ENCODE data around the gene SENP5.
"Not testable (repeated sequence)": the region's sequence is repeated elsewhere in the genome, so short reads cannot be mapped to it uniquely, and the experiment has no call there.

Gene SENP5, protein sequence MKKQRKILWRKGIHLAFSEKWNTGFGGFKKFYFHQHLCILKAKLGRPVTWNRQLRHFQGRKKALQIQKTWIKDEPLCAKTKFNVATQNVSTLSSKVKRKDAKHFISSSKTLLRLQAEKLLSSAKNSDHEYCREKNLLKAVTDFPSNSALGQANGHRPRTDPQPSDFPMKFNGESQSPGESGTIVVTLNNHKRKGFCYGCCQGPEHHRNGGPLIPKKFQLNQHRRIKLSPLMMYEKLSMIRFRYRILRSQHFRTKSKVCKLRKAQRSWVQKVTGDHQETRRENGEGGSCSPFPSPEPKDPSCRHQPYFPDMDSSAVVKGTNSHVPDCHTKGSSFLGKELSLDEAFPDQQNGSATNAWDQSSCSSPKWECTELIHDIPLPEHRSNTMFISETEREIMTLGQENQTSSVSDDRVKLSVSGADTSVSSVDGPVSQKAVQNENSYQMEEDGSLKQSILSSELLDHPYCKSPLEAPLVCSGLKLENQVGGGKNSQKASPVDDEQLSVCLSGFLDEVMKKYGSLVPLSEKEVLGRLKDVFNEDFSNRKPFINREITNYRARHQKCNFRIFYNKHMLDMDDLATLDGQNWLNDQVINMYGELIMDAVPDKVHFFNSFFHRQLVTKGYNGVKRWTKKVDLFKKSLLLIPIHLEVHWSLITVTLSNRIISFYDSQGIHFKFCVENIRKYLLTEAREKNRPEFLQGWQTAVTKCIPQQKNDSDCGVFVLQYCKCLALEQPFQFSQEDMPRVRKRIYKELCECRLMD

DNA sequence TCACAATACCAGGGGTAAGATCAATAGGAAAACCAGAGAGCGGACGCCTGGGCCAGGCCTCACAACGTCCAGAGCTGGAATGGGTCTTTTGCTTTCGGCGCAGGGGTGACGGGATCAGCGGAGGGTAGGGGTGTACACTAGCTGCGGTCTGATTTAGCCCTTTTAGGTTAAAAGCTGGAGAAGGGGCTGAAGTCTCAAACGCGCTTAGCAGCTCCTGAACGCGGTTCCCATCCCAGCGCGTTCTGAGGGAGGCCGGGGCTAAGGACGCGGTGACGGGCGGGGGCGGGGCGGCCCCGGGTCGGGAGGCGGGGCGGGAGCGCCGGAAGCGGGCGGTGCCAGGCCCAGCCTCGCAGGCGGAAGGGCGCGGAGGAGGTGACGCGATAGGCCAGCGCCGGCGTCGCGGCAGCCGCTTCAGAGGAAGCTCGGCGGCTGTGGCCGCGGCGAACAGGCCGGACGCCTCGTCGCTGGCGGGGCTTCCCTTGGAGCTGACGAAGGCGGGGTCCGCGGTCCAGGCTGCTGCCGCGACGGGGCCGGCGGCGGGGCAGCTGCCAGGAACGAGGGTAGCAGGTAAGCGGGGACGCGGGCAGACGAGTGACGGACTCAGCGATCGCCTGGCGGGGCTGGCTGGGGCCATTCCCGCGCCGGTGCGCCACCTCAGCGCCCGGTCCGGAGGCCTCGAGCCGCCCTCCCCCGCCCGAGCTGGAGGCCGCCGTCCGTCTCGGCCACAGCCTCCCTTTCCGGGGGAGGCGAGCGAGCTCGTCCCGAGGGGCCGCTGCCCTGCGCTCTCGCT is at the start of gene SENP5:
Gene SENP5 (plus strand): TSS at position 414 of the 790 bp plus-strand sequence. CDS start 17,262 bp downstream, outside the sequence.
- DNase-seq (ENCODE audit: low read depth in 1 of 2, low spot score in 1 of 2): peak; percentile 80 to 88

DNA sequence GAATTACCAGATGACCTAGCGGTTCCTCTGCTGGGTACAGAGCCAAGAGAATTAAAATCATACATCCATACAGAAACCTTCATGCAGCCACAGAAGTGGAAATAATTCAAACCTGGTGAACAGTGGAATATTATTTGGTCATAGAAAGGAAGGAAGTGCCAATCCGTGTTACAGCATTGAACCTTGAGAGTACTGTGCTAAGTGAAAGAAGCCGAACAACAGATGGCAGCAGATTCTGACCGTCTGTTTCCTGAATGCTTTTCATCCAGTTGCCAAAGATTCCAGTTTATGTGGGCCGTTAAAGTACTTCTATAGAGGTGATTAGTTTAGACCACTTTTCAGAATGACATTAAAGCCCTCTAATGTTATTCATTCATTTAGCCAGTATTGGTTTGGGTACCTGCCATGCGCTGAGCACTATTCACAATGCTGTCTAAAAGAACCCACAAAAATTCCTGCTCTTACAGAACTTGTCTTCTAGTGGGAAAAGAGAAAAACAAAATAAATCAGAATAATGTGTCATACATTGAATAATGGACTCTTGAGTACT is 45.8 kb upstream of the SENP5 start:
- no peak for DNase-seq (ENCODE audit: low read depth in 1 of 2, low spot score in 1 of 2)

DNA sequence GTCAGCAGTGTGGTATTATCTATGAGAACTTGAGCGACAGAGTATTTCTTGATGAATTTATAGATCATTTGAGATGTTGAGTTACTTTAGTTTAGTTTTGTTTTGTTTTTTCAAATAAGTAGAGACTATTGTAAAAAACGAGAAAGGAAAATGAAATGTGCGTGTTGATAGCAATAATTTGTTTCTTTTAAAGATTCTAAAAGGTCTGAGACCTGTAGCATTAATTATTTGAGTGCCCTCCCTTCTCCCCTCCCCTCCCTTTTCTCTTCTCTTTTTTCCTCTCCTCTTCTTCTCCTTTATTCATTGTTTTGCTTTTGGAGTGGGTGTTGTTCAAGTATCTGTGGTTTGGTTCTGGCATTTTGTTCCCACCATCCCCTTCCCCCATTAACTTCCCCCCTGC is 38.1 kb upstream of the SENP5 start:
- DNase-seq (ENCODE audit: low read depth in 1 of 2, low spot score in 1 of 2): not testable (repeated sequence)

DNA sequence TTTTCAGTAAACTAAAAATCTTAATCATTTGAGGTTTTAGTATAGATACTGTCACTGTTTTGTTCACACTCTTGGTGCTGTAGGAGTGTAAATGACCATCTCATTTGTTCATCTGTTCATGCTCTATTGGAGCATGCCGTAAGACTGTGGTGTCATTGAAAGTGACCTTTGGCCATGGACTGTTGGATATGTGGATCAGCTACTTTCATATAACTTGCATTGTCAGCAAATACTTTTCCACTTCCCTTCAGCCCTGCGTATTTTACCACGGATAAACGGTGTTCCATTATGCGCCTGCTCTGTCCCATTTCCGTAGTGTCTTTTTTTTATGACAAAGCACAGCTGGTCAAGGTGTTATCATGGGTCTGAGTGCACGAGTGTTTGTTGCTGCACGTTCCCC is 32.6 kb upstream of the SENP5 start:
- DNase-seq (ENCODE audit: low read depth in 1 of 2, low spot score in 1 of 2): no peak

DNA sequence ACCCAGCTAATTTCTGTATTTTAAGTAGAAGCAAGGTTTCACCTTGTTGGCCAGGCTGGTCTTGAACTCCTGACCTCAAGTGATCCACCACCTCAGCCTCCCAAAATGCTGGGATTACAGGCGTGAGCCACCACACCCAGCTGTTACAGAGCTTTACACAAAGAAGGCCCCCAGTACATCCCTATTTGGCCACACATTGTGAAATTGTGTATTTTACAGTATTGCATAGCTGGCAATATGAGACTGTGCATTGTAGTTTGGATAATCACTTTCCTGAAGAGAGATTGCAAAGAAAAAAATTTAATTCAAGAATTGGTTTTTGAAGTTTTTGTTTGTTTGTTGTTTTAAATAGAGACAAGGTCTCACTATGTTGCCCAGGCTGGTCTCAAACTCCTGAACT is 31.1 kb upstream of the SENP5 start:
- DNase-seq (ENCODE audit: low read depth in 1 of 2, low spot score in 1 of 2): not testable (repeated sequence)

DNA sequence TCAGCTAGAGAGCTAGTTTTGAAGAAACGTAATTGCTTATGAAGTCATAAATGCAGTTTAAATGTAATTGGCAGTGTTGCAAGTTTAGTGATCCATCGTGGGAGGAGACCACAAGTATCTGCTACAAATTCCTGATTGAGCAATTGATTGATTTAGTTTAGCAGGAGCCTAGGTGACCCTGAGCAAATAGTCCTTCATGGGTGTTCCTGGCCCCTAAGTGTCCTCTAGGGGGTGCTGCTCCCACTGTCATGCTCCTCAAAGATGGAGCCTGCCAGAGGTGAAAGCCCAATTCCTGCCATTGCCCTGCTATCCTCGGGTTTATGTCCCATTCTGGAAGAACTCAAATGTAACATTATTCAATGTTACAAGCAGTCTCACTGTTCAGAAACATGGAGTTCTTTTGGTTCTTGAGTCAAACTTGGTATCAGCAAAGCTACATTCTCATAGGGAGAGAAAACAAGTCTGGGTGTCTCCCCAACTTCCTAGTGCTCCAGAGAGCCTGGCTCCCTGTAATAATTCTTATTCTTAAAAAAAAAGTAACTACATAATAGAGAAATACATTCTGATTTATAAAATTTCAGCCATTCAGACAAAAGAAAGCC is 29.8 kb upstream of the SENP5 start:
- peak; percentile 32 to 45 for DNase-seq (ENCODE audit: low read depth in 1 of 2, low spot score in 1 of 2)

DNA sequence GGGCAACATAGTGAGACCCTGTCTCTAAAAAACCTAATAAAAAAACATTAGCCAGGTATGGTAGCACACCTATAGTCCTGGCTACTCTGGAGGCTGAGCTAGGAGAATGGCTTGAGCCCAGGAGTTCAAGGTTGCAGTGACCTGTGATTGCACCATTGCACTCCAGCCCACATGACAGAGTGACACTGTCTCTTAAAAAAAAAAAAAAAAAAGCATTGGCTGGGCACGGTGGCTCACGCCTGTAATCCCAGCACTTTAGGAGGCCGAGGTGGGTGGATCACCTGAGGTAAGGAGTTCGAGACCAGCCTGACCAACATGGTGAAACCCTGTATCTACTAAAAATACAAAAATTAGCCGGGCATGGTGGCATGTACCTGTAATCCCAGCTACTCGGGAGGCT is 28.4 kb upstream of the SENP5 start:
- not testable (repeated sequence) for DNase-seq (ENCODE audit: low read depth in 1 of 2, low spot score in 1 of 2)

DNA sequence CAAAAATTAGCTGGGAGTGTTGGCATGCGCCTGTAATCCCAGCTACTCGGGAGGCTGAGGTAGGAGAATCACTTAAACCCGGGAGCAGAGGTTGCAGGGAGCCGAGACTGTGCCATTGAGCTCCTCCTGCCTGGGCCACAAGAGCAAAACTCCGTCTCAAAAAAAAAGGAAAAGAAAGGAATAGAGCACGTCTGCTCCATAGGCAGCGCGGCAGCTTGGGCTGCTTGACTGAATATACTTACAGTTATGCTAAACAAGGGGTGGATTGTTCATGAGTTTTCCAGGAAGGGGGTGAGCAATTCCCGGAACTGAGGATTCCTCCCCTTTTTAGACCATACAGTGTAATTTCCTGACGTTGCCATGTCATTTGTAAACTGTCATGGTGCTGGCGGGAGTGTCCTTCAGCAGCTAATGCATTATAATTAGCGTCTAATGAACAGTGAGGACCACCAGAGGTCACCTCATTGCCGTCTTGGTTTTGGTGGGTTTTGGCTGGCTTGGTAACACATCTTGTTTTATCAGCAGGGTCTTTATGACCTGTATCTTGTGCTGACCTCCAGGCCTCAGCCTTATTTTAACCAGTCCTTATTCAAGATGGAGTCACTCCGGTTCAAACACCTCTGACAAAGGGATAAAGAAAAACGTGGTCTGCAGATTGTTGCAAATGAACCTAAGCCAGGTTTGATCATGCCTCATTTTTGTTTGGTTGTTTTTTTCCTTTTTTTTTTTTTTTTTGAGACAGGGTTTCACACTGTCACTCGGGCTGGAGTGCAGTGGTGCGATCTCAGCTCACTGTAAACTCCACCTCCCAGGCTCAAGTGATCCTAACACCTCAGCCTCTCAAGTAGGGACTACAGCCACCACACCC is 24.9 kb upstream of the SENP5 start:
- DNase-seq (ENCODE audit: low read depth in 1 of 2, low spot score in 1 of 2): no peak

DNA sequence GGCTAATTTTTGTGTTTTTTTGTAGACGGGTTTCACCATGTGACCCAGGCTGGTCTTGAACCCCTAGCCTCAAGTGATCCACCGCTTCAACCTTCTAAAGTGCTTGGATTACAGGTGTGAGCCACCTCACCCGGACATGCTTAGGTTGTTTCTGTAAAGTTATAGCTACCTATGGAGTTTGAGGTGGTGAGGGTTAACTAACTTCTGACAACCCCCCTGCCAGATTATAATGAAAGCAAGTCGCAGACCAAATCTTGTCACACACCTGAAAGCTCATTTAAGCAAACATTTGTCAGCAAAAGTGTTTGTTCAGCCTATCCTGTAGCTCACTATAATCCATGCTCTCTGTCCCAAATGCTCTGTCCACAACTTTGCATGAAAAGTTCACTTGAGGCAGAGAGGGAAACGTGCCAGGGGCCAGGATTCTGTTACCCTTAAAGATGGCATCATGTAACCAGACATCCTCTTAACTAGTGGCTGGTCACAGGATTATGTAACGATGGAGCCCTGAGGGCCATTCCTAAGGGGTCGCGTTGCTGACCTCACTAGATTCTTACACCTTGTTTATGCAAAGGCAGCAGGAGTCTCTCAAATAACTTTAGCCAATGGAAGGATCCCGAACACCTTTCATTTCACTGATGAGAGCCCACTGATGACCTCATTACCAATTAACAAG is 24.1 kb upstream of the SENP5 start:
- no peak for DNase-seq (ENCODE audit: low read depth in 1 of 2, low spot score in 1 of 2)

DNA sequence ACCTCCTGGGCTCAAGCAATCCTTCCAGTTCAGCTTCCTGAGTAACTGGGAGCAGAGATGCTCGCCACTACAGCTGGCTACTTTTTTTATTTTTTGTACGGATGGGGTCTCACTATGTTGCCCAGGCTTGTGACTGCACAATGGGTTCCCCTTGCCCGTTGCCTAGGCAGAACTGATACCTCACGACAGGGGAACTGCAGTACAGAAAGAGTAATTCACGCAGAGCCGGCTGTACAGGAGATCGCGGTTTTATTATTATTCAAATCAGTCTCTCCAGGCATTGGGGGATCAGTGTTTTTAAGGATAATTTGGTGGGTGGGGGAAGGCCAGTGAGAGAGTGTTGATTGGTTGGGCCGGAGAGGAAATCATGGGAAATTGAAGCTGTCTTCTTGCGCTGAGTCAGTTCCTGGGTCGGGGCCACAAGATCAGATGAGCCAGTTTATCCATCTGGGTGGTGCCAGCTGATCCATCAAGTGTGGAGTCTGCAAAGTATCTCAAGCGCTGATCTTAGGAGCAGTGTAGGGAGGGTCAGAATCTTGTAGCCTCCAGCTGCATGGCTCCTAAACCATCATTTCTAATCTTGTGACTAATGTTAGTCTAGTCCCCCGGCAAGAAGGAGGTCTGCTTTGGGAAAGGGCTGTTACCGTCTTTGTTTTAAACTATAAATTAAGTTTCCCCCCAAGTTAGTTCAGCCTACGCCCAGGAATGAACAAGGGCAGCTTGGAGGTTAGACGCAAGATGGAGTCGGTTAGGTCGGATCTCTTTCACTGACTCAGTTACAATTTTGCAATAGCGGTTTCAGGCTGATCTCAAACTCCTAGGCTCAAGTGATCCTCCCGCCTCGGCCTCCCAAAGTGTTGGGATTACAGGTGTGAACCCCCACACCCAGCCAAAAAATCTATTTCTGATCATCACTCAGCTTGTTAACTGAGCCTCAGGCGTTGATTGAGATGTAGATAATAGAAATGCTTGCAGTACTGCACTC is 23.2 kb upstream of the SENP5 start:
- DNase-seq (ENCODE audit: low read depth in 1 of 2, low spot score in 1 of 2): not testable (repeated sequence)

DNA sequence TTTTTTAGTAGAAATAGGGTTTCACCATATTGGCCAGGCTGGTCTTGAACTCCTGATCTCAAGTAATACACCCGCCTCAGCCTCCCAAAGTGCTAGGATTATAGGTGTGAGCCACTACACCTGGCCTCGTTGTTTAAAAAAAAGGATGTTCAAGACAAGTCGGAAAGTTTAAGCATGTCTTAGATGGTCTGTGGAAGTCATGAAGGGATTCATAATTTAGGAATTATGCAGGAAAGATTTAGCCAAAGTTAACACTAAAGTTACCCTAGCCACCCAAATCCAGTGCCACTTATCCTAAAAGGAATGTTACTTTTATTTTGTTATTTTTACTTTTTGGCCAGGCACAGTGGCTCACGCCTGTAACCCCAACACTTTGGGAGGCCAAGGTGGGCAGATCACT is 19.3 kb upstream of the SENP5 start:
- DNase-seq (ENCODE audit: low read depth in 1 of 2, low spot score in 1 of 2): not testable (repeated sequence)

DNA sequence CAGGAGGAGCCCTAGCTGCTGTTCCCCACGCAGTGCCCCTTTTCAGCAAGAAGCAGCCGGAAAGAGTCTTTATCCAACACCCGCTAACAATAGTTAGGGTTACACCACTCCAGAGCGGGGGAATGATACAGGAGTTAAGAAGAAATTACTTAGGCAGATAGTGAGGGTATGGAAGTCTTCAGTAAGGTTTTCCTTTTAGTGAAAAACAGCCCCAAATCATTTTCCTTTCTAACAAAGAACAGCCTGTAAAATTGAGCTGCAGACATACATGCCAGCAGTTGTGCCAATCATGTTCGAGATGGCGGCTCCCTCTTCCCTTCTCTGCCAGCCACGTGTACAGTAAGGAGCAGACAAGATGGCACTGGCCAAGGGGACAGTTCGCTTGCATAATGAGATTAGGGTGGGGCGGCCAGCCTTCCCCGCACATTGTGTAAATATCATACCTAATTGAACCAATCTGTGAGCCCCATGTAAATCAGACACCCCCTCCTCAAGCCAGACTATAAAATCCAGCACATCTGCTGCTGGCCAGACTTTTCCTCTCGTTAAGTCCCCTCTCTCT is 18.5 kb upstream of the SENP5 start:
- DNase-seq (ENCODE audit: low read depth in 1 of 2, low spot score in 1 of 2): no peak

DNA sequence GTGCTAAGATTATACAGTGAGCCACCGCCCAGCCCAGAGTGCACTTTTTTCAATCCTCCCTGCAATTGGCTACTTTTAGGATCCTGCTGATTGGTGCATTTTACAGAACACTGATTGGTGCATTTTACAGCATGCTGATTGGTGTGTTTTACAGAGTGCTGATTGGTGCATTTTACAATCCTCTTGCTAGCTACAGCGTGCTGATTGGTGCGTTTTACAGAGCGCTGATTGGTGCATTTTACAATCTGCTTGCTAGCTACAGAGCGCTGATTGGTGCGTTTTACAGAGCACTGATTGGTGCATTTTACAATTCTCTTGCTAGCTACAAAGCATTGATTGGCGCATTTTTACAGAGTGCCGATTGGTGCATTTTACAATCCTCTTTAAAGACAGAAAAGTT is 4.7 kb upstream of the SENP5 start:
- DNase-seq (ENCODE audit: low read depth in 1 of 2, low spot score in 1 of 2): not testable (repeated sequence)

DNA sequence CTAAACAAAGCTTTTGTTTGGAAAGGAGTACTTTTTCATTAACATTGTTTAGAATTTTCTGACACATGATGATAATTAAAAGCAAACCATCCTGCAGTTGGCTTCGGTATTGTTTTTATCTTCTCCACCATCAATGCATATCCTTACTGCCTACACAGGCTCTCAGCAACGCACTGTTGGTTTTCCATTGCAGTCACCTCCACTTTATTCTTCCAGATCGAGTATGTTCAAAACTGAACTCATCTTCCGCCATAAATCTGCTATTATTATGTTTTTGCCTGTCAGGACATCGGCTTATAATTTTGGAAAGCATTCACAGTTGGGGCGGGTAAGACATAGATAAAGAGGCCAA is 589 bp upstream of the SENP5 start:
- no peak for DNase-seq (ENCODE audit: low read depth in 1 of 2, low spot score in 1 of 2)

DNA sequence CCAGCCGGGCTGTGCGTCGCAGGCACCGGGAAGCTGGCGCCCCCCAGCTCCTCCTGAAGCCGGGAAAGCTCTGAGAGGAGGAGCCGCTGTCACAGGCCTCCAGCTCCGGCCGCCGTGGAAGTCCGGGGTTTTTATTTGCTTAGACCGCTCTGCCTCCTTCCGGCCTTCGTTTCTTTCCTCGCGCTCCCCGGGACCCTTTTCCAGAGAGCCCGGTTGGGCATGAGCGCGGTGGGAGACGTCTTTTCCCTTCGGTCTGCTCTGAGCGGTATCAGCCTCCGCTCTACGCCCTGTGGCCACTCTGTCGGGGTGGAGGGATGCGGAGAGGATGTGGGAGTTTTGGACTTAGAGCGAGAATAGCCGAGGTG is 559 bp downstream of the SENP5 start:
- no peak for DNase-seq (ENCODE audit: low read depth in 1 of 2, low spot score in 1 of 2)

DNA sequence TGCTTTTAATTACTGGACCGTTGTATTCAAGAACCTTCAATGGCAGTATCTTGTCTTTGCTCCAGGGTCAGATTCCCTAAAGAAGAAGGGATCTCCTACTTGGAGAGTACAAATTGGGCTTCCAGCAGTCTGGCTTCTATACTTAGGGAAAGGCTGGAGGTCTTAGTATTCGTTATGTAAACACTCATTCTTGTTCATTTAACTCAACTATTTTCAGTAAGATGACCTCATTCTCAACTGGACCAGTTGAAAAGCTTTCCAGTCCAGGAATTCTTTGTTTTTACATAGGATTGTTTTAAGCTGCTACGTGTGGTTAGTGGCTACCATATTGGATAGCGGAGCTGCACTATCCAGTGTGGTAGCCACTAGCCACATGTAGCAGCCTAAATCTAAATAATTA is 4.6 kb downstream of the SENP5 start:
- DNase-seq (ENCODE audit: low read depth in 1 of 2, low spot score in 1 of 2): no peak

DNA sequence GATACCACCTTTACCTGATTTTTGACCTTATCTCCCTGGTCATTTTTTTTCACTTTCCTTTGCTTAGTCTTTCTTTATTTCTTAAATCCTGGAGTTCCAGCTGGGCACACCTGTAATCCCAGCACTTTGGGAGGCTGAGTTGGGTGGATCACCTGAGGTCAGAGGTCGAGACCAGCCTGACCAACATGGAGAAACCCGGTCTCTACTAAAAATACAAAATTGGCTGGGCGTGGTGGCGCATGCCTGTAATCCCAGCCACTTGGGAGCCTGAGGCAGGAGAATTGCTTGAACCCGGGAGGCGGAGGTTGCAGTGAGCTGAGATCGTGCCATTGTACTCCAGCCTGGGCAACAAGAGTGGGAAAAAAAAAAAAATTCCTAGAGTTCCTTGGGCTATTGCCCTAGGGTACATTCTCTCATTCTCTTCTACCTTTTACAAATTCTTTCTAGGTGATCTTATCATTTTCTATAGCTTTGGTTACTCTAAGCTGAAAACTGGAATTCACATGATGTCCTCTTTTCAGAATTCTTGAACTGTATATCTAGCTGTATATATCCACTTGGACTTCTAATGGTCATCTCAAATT is 6.9 kb downstream of the SENP5 start:
- not testable (repeated sequence) for DNase-seq (ENCODE audit: low read depth in 1 of 2, low spot score in 1 of 2)

DNA sequence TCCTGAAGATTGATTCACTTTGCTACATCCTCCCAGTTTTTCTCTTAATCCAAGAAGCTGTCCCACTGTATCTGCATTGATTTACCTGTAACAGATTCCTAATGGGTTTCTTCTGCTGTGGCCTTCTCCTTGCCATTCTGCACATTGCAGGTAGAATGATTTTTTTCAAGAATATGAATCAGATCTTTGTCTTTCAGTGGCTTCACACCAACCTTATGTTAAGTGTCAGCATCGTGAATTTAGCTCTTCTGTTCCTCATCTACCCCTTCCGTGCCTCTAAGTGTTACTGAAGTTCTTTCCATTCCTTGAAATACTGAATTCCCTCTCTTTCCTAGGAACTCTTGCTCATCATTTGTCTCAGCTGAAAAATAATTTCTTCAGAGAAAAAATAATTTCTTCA is 7.5 kb downstream of the SENP5 start:
- no peak for DNase-seq (ENCODE audit: low read depth in 1 of 2, low spot score in 1 of 2)
